ENCODE results near the gene MCC. TPM values are rescaled to one million over a fixed set of nuclear protein-coding genes. Genes with fewer than 3 reads are reported as not detected.

The MCC gene
- total RNA-seq, 4 donors from 2014 or later = 5.1 to 22.3 (median 13.0) TPM

GRCh38 chr5:113340537-113340936 is 147.7 kb downstream of the MCC start:
- H3K27me3 ChIP-seq = no peaks in the 10 kb centered on the region
- no peak overlapping the region for H3K27ac ChIP-seq
- H3K36me3 ChIP-seq = no peaks in the 10 kb centered on the region
- no peak overlapping the region for H3K4me3 ChIP-seq (replicated peaks in 1 of 3)
- peaks cover 0 to 5% of the 10 kb centered on the region in 2 donors for H3K4me1 ChIP-seq
- DNase-seq = peak; percentile 69 to 78
- 33 to 72% methylated on average over 3 to 7 of the region's 7 CpGs for WGBS, 2 donors
- TF ChIP-seq, protein P1, sequence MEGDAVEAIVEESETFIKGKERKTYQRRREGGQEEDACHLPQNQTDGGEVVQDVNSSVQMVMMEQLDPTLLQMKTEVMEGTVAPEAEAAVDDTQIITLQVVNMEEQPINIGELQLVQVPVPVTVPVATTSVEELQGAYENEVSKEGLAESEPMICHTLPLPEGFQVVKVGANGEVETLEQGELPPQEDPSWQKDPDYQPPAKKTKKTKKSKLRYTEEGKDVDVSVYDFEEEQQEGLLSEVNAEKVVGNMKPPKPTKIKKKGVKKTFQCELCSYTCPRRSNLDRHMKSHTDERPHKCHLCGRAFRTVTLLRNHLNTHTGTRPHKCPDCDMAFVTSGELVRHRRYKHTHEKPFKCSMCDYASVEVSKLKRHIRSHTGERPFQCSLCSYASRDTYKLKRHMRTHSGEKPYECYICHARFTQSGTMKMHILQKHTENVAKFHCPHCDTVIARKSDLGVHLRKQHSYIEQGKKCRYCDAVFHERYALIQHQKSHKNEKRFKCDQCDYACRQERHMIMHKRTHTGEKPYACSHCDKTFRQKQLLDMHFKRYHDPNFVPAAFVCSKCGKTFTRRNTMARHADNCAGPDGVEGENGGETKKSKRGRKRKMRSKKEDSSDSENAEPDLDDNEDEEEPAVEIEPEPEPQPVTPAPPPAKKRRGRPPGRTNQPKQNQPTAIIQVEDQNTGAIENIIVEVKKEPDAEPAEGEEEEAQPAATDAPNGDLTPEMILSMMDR (IDR thresholded peaks at IDR 0.05) = peak in 1 of 6 experiments; percentile 13
- no peak for TF ChIP-seq POLR2A (IDR thresholded peaks at IDR 0.05)
- no peaks in the 10 kb centered on the region for H3K9me3 ChIP-seq
- intact Hi-C loops (cut with DNase I) = no loop called here

DNA sequence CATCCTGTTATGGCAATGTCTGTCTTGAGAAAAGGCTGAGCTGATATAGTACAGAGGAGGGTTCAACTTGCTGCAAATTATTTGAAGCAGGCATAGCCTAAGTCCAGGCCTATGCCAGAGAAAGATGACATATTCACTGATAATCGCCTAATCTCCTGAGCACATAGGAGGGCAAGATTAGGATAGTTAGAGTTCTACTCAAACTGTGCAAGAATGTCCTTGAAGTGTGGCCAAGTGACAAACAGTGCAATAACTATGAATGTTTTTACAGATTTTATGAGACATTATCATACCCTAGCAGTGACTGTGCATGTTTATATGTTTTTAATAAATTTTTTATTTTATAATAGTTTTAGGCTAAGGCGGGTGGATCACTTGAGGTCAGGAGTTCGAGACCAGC is 149.6 kb downstream of the MCC start:
- no peak overlapping the region for H3K27ac ChIP-seq
- intact Hi-C loops (cut with DNase I) = no loop called here
- H3K4me1 ChIP-seq = peaks cover 0 to 5% of the 10 kb centered on the region in 2 donors
- WGBS, 2 donors = 90 to 97% methylated on average over 3 of the region's 3 CpGs
- no peaks in the 10 kb centered on the region for H3K27me3 ChIP-seq
- TF ChIP-seq POLR2A (IDR thresholded peaks at IDR 0.05) = no peak
- TF ChIP-seq, protein P1 (IDR thresholded peaks at IDR 0.05) = no peak
- H3K4me3 ChIP-seq (replicated peaks in 1 of 3) = no peak overlapping the region
- H3K36me3 ChIP-seq = no peaks in the 10 kb centered on the region
- DNase-seq = no peak
- no peaks in the 10 kb centered on the region for H3K9me3 ChIP-seq

DNA sequence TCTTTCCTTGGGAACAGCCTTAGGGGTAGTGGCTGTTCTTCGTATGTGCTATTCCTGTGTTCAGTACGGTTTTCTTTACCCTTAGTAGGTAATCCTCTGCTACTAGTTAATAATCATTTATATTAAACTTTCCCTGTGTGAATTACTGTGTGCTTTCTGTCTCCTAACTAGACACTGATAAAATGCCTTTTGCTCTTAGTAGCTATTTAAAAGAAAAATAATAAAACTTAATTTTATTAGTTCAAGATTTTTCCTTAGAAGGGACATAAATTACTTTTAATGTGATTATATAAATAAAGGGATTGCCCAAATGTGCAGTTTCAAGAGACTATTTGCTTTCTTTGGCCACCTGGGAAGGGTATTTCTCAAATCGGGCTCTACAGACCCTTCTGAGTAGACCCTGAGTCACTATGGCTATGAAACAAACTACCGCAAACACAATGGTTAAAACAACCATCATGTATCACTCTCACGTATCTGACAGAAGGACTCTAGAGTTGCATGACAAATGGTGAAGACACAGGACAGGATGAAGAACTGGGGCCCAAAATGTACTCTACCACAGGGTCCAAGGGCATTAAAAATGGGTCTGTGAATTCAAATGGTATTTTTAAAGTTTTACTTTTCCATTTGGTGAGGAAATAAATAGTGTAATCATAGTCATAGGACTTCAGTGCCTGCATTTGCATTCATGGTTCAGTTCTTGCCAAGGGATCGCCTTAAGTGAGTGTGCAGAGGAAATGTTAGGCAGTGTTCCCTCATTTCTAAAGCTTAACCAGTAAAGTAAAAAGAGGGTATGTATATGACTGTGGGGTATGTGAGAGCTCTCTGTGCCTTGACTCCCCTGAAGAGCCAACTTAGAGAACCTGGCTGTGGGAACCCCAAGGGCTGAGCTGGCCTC is 150.5 kb downstream of the MCC start:
- H3K4me3 ChIP-seq (replicated peaks in 1 of 3) = no peak overlapping the region
- intact Hi-C loops (cut with DNase I) = no loop called here
- no peaks in the 10 kb centered on the region for H3K27me3 ChIP-seq
- no peak overlapping the region for H3K27ac ChIP-seq
- no peak for DNase-seq
- TF ChIP-seq, protein P1 (IDR thresholded peaks at IDR 0.05) = no peak
- 92 to 93% methylated on average over 6 of the region's 6 CpGs for WGBS, 2 donors
- H3K36me3 ChIP-seq = no peaks in the 10 kb centered on the region
- H3K9me3 ChIP-seq = no peaks in the 10 kb centered on the region
- peaks cover 0 to 5% of the 10 kb centered on the region in 2 donors for H3K4me1 ChIP-seq

GRCh38 chr5:113336975-113337374 is 151.3 kb downstream of the MCC start:
- intact Hi-C loops (cut with DNase I) = no loop called here
- 68 to 80% methylated on average over 3 of the region's 4 CpGs for WGBS, 2 donors
- TF ChIP-seq POLR2A (IDR thresholded peaks at IDR 0.05) = no peak
- TF ChIP-seq, protein P1 (IDR thresholded peaks at IDR 0.05) = peak in 1 of 6 experiments; percentile 7
- Histone ChIP-seq H3K4me3 (replicated peaks in 1 of 3) (no peak overlapping the region), H3K9me3 (no peaks in the 10 kb centered on the region), H3K27ac (no peak overlapping the region), H3K27me3 (no peaks in the 10 kb centered on the region), H3K36me3 (no peaks in the 10 kb centered on the region), H3K4me1 (peaks cover 0 to 5% of the 10 kb centered on the region in 2 donors)
- no peak for DNase-seq

- Histone ChIP-seq H3K27ac (no peak overlapping the region), H3K4me3 (replicated peaks in 1 of 3) (no peak overlapping the region), H3K36me3 (no peaks in the 10 kb centered on the region), H3K4me1 (peaks cover 0 to 7% of the 10 kb centered on the region in 2 donors), H3K9me3 (no peaks in the 10 kb centered on the region), H3K27me3 (no peaks in the 10 kb centered on the region)
- 88 to 92% methylated on average over 1 of the region's 1 CpG for WGBS, 2 donors
- intact Hi-C loops (cut with DNase I) = loop anchor here (5.0 kb wide), 1 partner anchor 336 kb away; no protein-coding TSS in a partner anchor
- no peak for DNase-seq
- TF ChIP-seq, protein P1 (IDR thresholded peaks at IDR 0.05) = no peak
- TF ChIP-seq POLR2A (IDR thresholded peaks at IDR 0.05) = no peak
Observed at GRCh38 chr5:113333411-113333810, 154.8 kb downstream of the MCC start.

All from thyroid gland (tissue), 4 donors.